ENCODE data around the gene TINAGL1. TPM values are rescaled to one million over a fixed set of nuclear protein-coding genes. Genes with fewer than 3 reads are reported as not detected.

TINAGL1 gene
- total RNA-seq, 2 donors from 2014 or later, result 211 to 264 TPM

DNA sequence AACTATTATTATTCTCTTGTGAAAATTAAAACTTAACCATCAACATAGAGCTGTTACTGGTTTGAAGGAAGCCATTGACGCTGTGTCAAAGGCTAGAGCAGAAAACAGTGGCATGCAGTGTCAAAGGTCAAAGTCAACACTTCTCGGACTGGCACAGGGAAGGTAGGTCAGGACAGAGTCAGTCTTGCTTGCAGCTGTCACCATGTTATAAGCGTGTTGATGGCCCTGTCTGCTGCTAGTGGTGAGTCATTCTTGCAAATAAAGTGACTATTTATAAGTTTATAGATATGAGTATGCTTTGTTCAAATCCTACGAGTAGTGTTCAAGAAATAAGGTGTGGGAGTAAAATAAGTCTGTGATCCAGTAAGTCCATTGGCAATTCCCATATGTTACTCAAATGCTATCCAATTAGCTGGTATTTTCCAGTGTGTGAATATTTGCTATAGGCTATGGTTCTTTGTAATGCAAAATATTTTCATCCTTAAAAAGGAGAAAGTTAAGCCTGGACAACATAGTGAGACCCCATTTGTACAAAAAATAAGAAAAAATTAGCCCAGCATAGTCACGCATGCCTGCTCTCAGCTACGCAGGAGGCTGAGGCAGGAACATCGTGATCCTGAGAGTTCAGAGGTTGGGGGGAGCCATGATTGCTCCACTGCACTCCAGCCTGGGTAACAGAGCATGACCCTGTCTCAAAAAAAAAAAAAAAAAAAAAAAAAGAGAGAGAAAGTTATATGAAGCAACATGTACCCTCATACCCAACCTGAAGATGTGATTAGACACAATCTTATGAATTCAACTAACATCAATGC, 26.3 kb upstream of the TINAGL1 start:
- Histone ChIP-seq H3K4me3 (no peak overlapping the region), H3K27ac (peak overlapping the region in 1 of 2 donors; percentile 56)
- no peak for DNase-seq (ENCODE audit: low spot score)

DNA sequence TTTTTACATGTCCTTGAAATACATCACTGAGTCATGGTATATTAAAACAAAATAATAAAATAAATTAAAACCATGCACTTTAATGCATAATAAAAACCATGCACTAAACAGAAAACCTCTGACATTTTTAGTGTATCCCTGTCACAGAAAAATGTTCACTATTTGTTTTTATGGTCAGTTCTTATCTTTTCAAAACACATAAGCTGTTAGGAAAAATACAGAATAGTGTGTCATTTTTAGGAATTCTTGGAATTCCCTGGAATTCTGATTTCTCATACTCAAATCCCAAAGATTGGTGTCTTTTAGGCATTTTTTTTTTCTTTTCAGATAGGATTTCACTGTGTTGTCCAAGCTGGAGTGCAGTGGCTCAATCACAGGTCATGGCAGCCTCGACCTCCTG, 25.1 kb upstream of the TINAGL1 start:
- no peaks in the 10 kb centered on the region for H3K9me3 ChIP-seq
- peaks cover 0 to 15% of the 10 kb centered on the region in 2 donors for H3K4me1 ChIP-seq
- H3K36me3 ChIP-seq, result no peaks in the 10 kb centered on the region
- no peak overlapping the region for H3K27ac ChIP-seq
- DNase-seq (ENCODE audit: low spot score), result no peak
- no peak overlapping the region for H3K4me3 ChIP-seq
- H3K27me3 ChIP-seq, result no peaks in the 10 kb centered on the region
- TF ChIP-seq CTCF (IDR thresholded peaks at IDR 0.05), result no peak

More for the DNA sequence above, 26.3 kb upstream of the TINAGL1 start:
- peaks cover 0 to 15% of the 10 kb centered on the region in 2 donors for H3K4me1 ChIP-seq
- H3K36me3 ChIP-seq, result no peaks in the 10 kb centered on the region
- no peaks in the 10 kb centered on the region for H3K27me3 ChIP-seq
- no peaks in the 10 kb centered on the region for H3K9me3 ChIP-seq
- TF ChIP-seq CTCF (IDR thresholded peaks at IDR 0.05), result no peak

GRCh38 chr1:31552489-31552888, 23.8 kb upstream of the TINAGL1 start:
- peaks cover 0 to 15% of the 10 kb centered on the region in 2 donors for H3K4me1 ChIP-seq
- H3K36me3 ChIP-seq, result no peaks in the 10 kb centered on the region
- no peak overlapping the region for H3K27ac ChIP-seq
- no peak for TF ChIP-seq CTCF (IDR thresholded peaks at IDR 0.05)
- H3K27me3 ChIP-seq, result no peaks in the 10 kb centered on the region
- no peak overlapping the region for H3K4me3 ChIP-seq
- DNase-seq (ENCODE audit: low spot score), result no peak
- no peaks in the 10 kb centered on the region for H3K9me3 ChIP-seq

GRCh38 chr1:31556481-31557006, 19.8 kb upstream of the TINAGL1 start:
- H3K9me3 ChIP-seq, result peaks cover 0 to 8% of the 10 kb centered on the region in 2 donors
- no peak for TF ChIP-seq CTCF (IDR thresholded peaks at IDR 0.05)
- H3K4me1 ChIP-seq, result no peaks in the 10 kb centered on the region
- no peak overlapping the region for H3K4me3 ChIP-seq
- H3K36me3 ChIP-seq, result no peaks in the 10 kb centered on the region
- no peak for DNase-seq (ENCODE audit: low spot score)
- H3K27ac ChIP-seq, result no peak overlapping the region
- no peaks in the 10 kb centered on the region for H3K27me3 ChIP-seq

DNA sequence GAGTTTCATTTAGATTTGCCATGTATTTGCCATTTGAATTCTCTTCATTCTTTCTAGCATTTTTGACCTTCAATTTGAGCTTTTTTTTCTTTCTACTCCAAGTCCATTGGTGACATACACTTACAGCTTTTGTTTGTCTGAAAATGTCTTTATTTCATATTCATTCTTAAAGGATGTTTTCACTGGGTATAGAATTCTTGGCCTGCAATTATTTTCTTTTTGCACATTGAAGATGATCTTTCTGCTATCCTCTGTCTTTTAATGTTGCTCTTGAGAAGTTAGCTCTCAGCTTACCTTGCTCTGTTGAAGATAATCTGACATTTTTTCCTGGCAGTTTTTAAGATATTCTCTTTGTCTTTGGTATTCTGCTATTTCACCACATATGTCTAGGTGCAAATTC, 16.6 kb upstream of the TINAGL1 start:
- Histone ChIP-seq H3K27ac (no peak overlapping the region), H3K9me3 (peaks cover 0 to 8% of the 10 kb centered on the region in 2 donors), H3K4me3 (no peak overlapping the region), H3K36me3 (no peaks in the 10 kb centered on the region), H3K4me1 (peaks cover 0 to 6% of the 10 kb centered on the region in 2 donors), H3K27me3 (no peaks in the 10 kb centered on the region)
- DNase-seq (ENCODE audit: low spot score), result no peak
- TF ChIP-seq CTCF (IDR thresholded peaks at IDR 0.05), result no peak

Measured in right atrium auricular region (tissue), 2 donors.